K562 (cell line): ENCODE measurements around the gene PLCB1. TPM values are rescaled to one million over a fixed set of nuclear protein-coding genes. Genes with fewer than 3 reads are reported as not detected.

Experiments
- ATAC-seq: fragments of 200-7000 bp; cut with Tn5 transposase; 3 replicates; pipeline ENCODE4 v1.9.1; 2020; ENCODE audit warnings: moderate library complexity
- BruUV-seq: library from RNA; stranded (reverse); fragments of 400-500 nt; replicated peaks from 2 replicates; lab custom pipeline; 2021; lab: Mats Ljungman, UMichigan
- CTCF ChIA-PET: fragments of 300-600 bp; formaldehyde crosslinking; extraction: SDS; loops from one replicate; lab custom pipeline; 2021; ENCODE audit warnings: low intra/inter-chr PET ratio; lab: Yijun Ruan, JAX
- POLR2A ChIA-PET: fragments of 300-600, 350-650 bp; sonication (Branson Sonifier 250); formaldehyde crosslinking; extraction: SDS; loops from one replicate; lab custom pipeline; 2021; ENCODE audit warnings: antibody characterized with exemption, inconsistent platforms; lab: Yijun Ruan, JAX
- DNase-seq, 4 experiments: peaks; one replicate each; pipeline versions ENCODE4 v3.0.0 to v3.0.0-alpha.2; 2011 to 2018; ENCODE audit warnings: low spot score in 3 of 4, mixed read lengths in 3 of 4; ENCODE audit errors: extremely low read depth in 1 of 4
- FAIRE-seq: peaks from 2 replicates; lab custom pipeline; 2011; peaks lifted over from hg19 to GRCh38; lab: Jason Lieb, UNC
- H2AFZ ChIP-seq: 2 replicates; pipeline ENCODE4 v1.6.0; 2011; ENCODE audit warnings: low read depth, low read length, control low read depth, inconsistent platforms
- H3K27ac ChIP-seq: fragments of 200-600 bp; 3 replicates; pipeline ENCODE4 v1.8.0; 2011; ENCODE audit warnings: low read depth, mild to moderate bottlenecking, control low read depth, inconsistent platforms, low read length, moderate library complexity, mixed read lengths; ENCODE audit errors: extremely low read depth
- H3K27me3 ChIP-seq, 2 experiments: fragments of 300-600 bp in 1 of 2; 2 replicates in 1 of 2; 3 replicates in 1 of 2; pipeline versions ENCODE4 v1.6.0 to v1.8.0; 2011; ENCODE audit warnings: inconsistent platforms in 2 of 2, low read length in 2 of 2, mild to moderate bottlenecking in 1 of 2, mixed read lengths in 1 of 2, moderate library complexity in 1 of 2; ENCODE audit not compliant: control insufficient read depth in 2 of 2, insufficient read depth in 2 of 2
- H3K36me3 ChIP-seq: fragments of 300-600 bp; 3 replicates; pipeline ENCODE4 v1.8.0; 2011; ENCODE audit warnings: mild to moderate bottlenecking, low read length, inconsistent platforms; ENCODE audit not compliant: control insufficient read depth, insufficient read depth
- H3K4me1 ChIP-seq, 2 experiments: fragments of 200-600 bp in 1 of 2; replicated peaks in 1 of 2; 2 replicates in 1 of 2; 3 replicates in 1 of 2; pipeline versions ENCODE4 v1.5.1 to v1.8.0; 2011; ENCODE audit warnings: inconsistent platforms in 2 of 2, low read length in 2 of 2, mild to moderate bottlenecking in 1 of 2, mixed read lengths in 1 of 2, moderate library complexity in 1 of 2; ENCODE audit not compliant: control insufficient read depth in 2 of 2, insufficient read depth in 2 of 2
- H3K4me2 ChIP-seq: 2 replicates; pipeline ENCODE4 v1.6.1; 2011; ENCODE audit warnings: low read length, control low read depth, inconsistent platforms, mixed read lengths; ENCODE audit not compliant: insufficient read depth
- H3K4me3 ChIP-seq: fragments of 200-600 bp; sonication (generic), shearing (Covaris generic); 2 replicates; pipeline ENCODE4 v1.5.1; 2016; ENCODE audit warnings: control low read depth, inconsistent platforms
- H3K79me2 ChIP-seq: fragments of 200-600 bp; 3 replicates; pipeline ENCODE4 v1.8.0; 2011; ENCODE audit warnings: low read length, inconsistent platforms; ENCODE audit not compliant: control insufficient read depth, insufficient read depth
- H3K9ac ChIP-seq, 2 experiments: 2 replicates each; pipeline versions ENCODE4 v1.6.0 to v1.6.1; 2011; ENCODE audit warnings: low read depth in 2 of 2, low read length in 2 of 2, control low read depth in 1 of 2, inconsistent platforms in 1 of 2, mild to moderate bottlenecking in 1 of 2, mixed read lengths in 1 of 2; ENCODE audit not compliant: insufficient read depth in 1 of 2
- H3K9me1 ChIP-seq: one replicate; pipeline ENCODE4 v1.6.0; 2011; ENCODE audit warnings: inconsistent platforms, mild to moderate bottlenecking, low read length, moderate library complexity; ENCODE audit not compliant: control insufficient read depth, insufficient read depth
- H3K9me3 ChIP-seq: replicated peaks from 2 replicates; pipeline ENCODE4 v1.5.1; 2011; ENCODE audit warnings: low read depth, low read length, inconsistent platforms; ENCODE audit not compliant: control insufficient read depth, insufficient read depth
- H4K20me1 ChIP-seq: replicated peaks from 2 replicates; pipeline ENCODE4 v1.6.1; 2011; ENCODE audit warnings: low read length, inconsistent platforms, mixed read lengths; ENCODE audit not compliant: control insufficient read depth, insufficient read depth
- CCAR2 ChIP-seq: fragments of 200-400 bp; formaldehyde crosslinking; IDR thresholded peaks from 2 replicates; pipeline ENCODE4 v1.6.1; 2017; ENCODE audit warnings: mild to moderate bottlenecking, low read depth, low read length
- E2F8 ChIP-seq: fragments of 450-650 bp; IDR thresholded peaks from 2 replicates; pipeline ENCODE4 v1.7.1; 2018; ENCODE audit warnings: mild to moderate bottlenecking, low read depth; ENCODE audit not compliant: partially characterized antibody
- ELK1 ChIP-seq: sonication (generic); formaldehyde crosslinking; IDR thresholded peaks from 2 replicates; pipeline ENCODE4 v1.8.1; 2022; ENCODE audit warnings: missing genetic modification reagents
- FOXK2 ChIP-seq, 2 experiments: fragments of 450-650 bp; IDR thresholded peaks in 1 of 2; conservative IDR thresholded peaks in 1 of 2; 2 replicates each; pipeline ENCODE4 v1.6.1; 2016; ENCODE audit warnings: low read depth in 2 of 2, mild to moderate bottlenecking in 1 of 2
- FUS ChIP-seq: fragments of 200-400 bp; formaldehyde crosslinking; optimal IDR thresholded peaks from 2 replicates; pipeline ENCODE3; 2017; ENCODE audit warnings: low read depth, low read length
- HBP1 ChIP-seq: fragments of 450-650 bp; formaldehyde crosslinking; IDR thresholded peaks from 2 replicates; pipeline ENCODE4 v1.4.0; 2022; ENCODE audit warnings: missing genetic modification characterization
- MTA3 ChIP-seq: fragments of 450-650 bp; formaldehyde crosslinking; IDR thresholded peaks from 2 replicates; pipeline ENCODE4 v1.6.1; 2017; ENCODE audit warnings: mild to moderate bottlenecking, borderline replicate concordance
- NBN ChIP-seq: fragments of 450-650 bp; IDR thresholded peaks from 2 replicates; pipeline ENCODE4 v1.6.1; 2016; ENCODE audit warnings: low read depth, mild to moderate bottlenecking
- NFIC ChIP-seq: fragments of 450-650 bp; IDR thresholded peaks from 2 replicates; pipeline ENCODE4 v1.6.1; 2017; ENCODE audit warnings: mild to moderate bottlenecking, inconsistent platforms
- TCF15 ChIP-seq: fragments of 250-450 bp; sonication (Bioruptor Pico); IDR thresholded peaks from 2 replicates; pipeline ENCODE4 v1.8.0; 2022; ENCODE audit warnings: moderate library complexity, mild to moderate bottlenecking, inconsistent platforms
- ZNF184 ChIP-seq: sonication (generic); formaldehyde crosslinking; IDR thresholded peaks from 2 replicates; pipeline ENCODE4 v1.5.0; 2020; ENCODE audit warnings: missing genetic modification reagents
- WGBS: fragments of 100-300 bp; shearing (Covaris generic); methylation state at CpG from one replicate; pipeline ENCODE4 v1.1.6; 2016; ENCODE audit warnings: low coverage, mixed read lengths; ENCODE audit not compliant: insufficient coverage; ENCODE audit errors: missing lambda C conversion rate; 5-methylcytosine and 5-hydroxymethylcytosine counted together
- in situ Hi-C: fragments of 300-500 bp; cut with MboI; formaldehyde crosslinking; loops from 4 replicates; pipeline ENCODE4 v1.15.0; 2018; ENCODE audit warnings: inconsistent platforms, mixed read lengths
- intact Hi-C: fragments of 100-400 bp; cut with micrococcal nuclease; formaldehyde crosslinking; loops from 2 replicates; pipeline ENCODE4 v1.14.2; 2022
- polyA plus RNA-seq, 8 experiments: library from polyadenylated mRNA; depleted of rRNA in 4 of 8; stranded (reverse) in 5 of 8; unstranded in 3 of 8; fragments of >200 nt; fragmentation: Nextera tagmentation in 2 of 8; fragmentation: Illumina TruSeq in 1 of 8; extraction: Ambion mirVana in 2 of 8; extraction: Trizol in 1 of 8; gene quantifications; 2 replicates each; pipeline versions ENCODE4 v1.2.1 to v1.2.3, GENCODE V29; 2011 to 2014; ENCODE audit warnings: inconsistent platforms in 1 of 8, missing spikeins in 1 of 8
- total RNA-seq, 7 experiments: library from RNA; depleted of rRNA in 6 of 7; stranded (reverse); fragments of >200 nt in 6 of 7; fragmentation: Illumina TruSeq in 2 of 7; extraction: Trizol in 2 of 7; gene quantifications; 2 replicates each; pipeline versions ENCODE4 v1.2.1 to v1.2.3, GENCODE V29; 2011 to 2021; ENCODE audit warnings: low replicate concordance in 1 of 7

Gene PLCB1
- total and polyA plus RNA-seq, 9 of the 15 experiments (the other 6 are each of a cell fraction or from before 2014, with no cell fraction given), result 0.34 to 3.1 (median 1.3) TPM

- intact Hi-C loops, result no loop called here
- H3K9me1 ChIP-seq, result no peaks in the 10 kb centered on the region
- no peak overlapping the region for H2AFZ ChIP-seq
- DNase-seq (no peak), ATAC-seq (no peak)
- H4K20me1 ChIP-seq, result no peaks in the 10 kb centered on the region
- CTCF ChIA-PET, result no interaction called here
- no peaks in the 10 kb centered on the region for H3K27me3 ChIP-seq
- no peaks in the 10 kb centered on the region for H3K4me1 ChIP-seq
- H3K27ac ChIP-seq, result no peak overlapping the region
- no peak overlapping the region for H3K9ac ChIP-seq
- BruUV-seq, result no TSS peak
- H3K9me3 ChIP-seq, result no peaks in the 10 kb centered on the region; the same call in 1 of the 2 replicates
- TF ChIP-seq TCF15 (CRISPR knock-in tag), result no peak
- no peak for TF ChIP-seq ELK1 (CRISPR knock-in tag)
- TF ChIP-seq NFIC, result 0 out of 2 replicates have a peak, but pooled peaks have one; percentile 23
- TF ChIP-seq, all 486 proteins: peak for 1
- POLR2A ChIA-PET, result no interaction called here
- WGBS, result 0% methylated on average over 1 of the region's 1 CpG
- no peak for FAIRE-seq
- in situ Hi-C loops, result no loop called here
- no peak overlapping the region for H3K4me2 ChIP-seq
- H3K4me3 ChIP-seq, result no peak overlapping the region
- no peaks in the 10 kb centered on the region for H3K79me2 ChIP-seq
- no peaks in the 10 kb centered on the region for H3K36me3 ChIP-seq
Measured at GRCh38 chr20:8094415-8094818, 37.6 kb upstream of the PLCB1 start.

GRCh38 chr20:8094850-8095249, 37.2 kb upstream of the PLCB1 start:
- no peak for DNase-seq
- 0% methylated on average over 2 of the region's 2 CpGs for WGBS
- CTCF ChIA-PET, result no interaction called here
- Histone ChIP-seq H3K9me1 (no peaks in the 10 kb centered on the region), H3K4me2 (no peak overlapping the region), H3K36me3 (no peaks in the 10 kb centered on the region), H4K20me1 (no peaks in the 10 kb centered on the region), H3K4me3 (no peak overlapping the region), H3K27ac (no peak overlapping the region), H3K4me1 (no peaks in the 10 kb centered on the region), H3K79me2 (no peaks in the 10 kb centered on the region), H3K27me3 (no peaks in the 10 kb centered on the region), H2AFZ (no peak overlapping the region), H3K9ac (no peak overlapping the region), H3K9me3 (no peaks in the 10 kb centered on the region; the same call in 1 of the 2 replicates)
- intact Hi-C loops, result no loop called here
- in situ Hi-C loops, result no loop called here
- no peak for ATAC-seq
- BruUV-seq, result no TSS peak
- POLR2A ChIA-PET, result no interaction called here
- no peak for FAIRE-seq
- TF ChIP-seq MTA3, result no peak
- no peak for TF ChIP-seq FOXK2 (conservative IDR thresholded peaks at IDR 0.05 in 1 of 2, IDR thresholded peaks at IDR 0.05 in 1 of 2; ENCODE audit: low read depth in 2 of 2)
- no peak for TF ChIP-seq FUS
- TF ChIP-seq ZNF184 (CRISPR knock-in tag), result no peak
- no peak for TF ChIP-seq NBN
- TF ChIP-seq HBP1 (CRISPR knock-in tag), result no peak
- no peak for TF ChIP-seq E2F8
- TF ChIP-seq CCAR2, result no peak
